Retinal pigment epithelial cell (primary cell): Measurements from ENCODE around the gene PRR29.

ENCODE experiments used
- DNase-seq: peaks from one replicate; pipeline ENCODE4 v3.0.0-alpha.2; 2010; ENCODE audit warnings: low read depth
- H3K4me3 ChIP-seq: 2 replicates; pipeline ENCODE4 v1.5.1; 2011; ENCODE audit warnings: mild to moderate bottlenecking, low read length, control low read depth, moderate library complexity
- CTCF ChIP-seq: conservative IDR thresholded peaks from 2 replicates; pipeline ENCODE4 v1.5.1; 2011; ENCODE audit warnings: low read depth, low read length, control low read depth, inconsistent platforms

Gene PRR29

GRCh38 chr17:63963123-63963522, 35.0 kb upstream of the PRR29 start:
- DNase-seq = no peak
- no peak for TF ChIP-seq CTCF
- H3K4me3 ChIP-seq = no peak overlapping the region

GRCh38 chr17:63966646-63967264, 31.4 kb upstream of the PRR29 start:
- no peak for TF ChIP-seq CTCF
- no peak for DNase-seq
- H3K4me3 ChIP-seq = no peak overlapping the region

GRCh38 chr17:63967953-63968352, 30.2 kb upstream of the PRR29 start:
- no peak for DNase-seq
- TF ChIP-seq CTCF = no peak

GRCh38 chr17:63969278-63969677, 28.9 kb upstream of the PRR29 start:
- no peak for DNase-seq
- TF ChIP-seq CTCF = no peak
- H3K4me3 ChIP-seq = no peak overlapping the region

More at GRCh38 chr17:63967953-63968352, 30.2 kb upstream of the PRR29 start:
- no peak overlapping the region for H3K4me3 ChIP-seq

DNA sequence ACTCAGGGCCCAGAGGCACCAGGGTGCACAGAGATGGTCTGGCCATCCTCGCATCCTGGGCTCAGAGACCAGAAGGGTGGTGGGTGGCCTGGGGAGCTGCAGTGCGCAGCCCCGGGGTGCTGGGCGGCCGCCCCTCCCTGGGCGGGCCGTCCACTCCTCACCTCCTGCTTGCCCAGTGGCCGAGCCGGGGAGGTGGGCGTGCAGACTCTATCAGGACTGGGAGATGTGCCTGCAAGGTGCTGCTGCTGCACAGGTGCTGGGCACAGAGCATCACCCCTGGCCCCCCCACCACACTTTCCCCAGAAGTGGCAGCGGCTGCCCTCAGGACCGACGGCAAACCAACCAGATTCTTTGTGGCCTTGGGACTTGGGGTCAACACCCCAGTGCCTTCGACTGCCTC, 25.4 kb upstream of the PRR29 start, which contains the start of gene SCN4A:
SCN4A (minus strand) TSS at position 123 of the 400 bp plus-strand sequence; CDS start at position 46, 77 bp downstream.
- no peak for TF ChIP-seq CTCF
- DNase-seq = no peak
- H3K4me3 ChIP-seq = no peak within 1 kb of the TSS

- no peak overlapping the region for H3K4me3 ChIP-seq
These were observed 24.9 kb upstream of the PRR29 start for GRCh38 chr17:63973247-63973646.

More at GRCh38 chr17:63973247-63973646, 24.9 kb upstream of the PRR29 start:
- no peak for TF ChIP-seq CTCF
- DNase-seq = no peak
